Ishikawa (cell line): Measurements from ENCODE around the gene PP2D1.
A peak's percentile ranks its signal among the peaks of the same experiment; 100 is the strongest.

Source experiments
- CEBPB ChIP-seq: IDR thresholded peaks from 2 replicates; pipeline ENCODE4 v1.6.1; 2012
- CREB1 ChIP-seq: IDR thresholded peaks from 2 replicates; pipeline ENCODE4 v1.6.1; 2012; ENCODE audit warnings: low read depth
- EGR1 ChIP-seq: IDR thresholded peaks from 2 replicates; pipeline ENCODE4 v1.6.1; 2012
- EP300 ChIP-seq: IDR thresholded peaks from 2 replicates; pipeline ENCODE4 v1.6.1; 2012; ENCODE audit warnings: borderline replicate concordance
- FOXM1 ChIP-seq: IDR thresholded peaks from 2 replicates; pipeline ENCODE4 v1.6.1; 2012; ENCODE audit warnings: low read depth, borderline replicate concordance
- NFIC ChIP-seq: IDR thresholded peaks from 2 replicates; pipeline ENCODE4 v1.6.1; 2012
- RAD21 ChIP-seq: IDR thresholded peaks from 2 replicates; pipeline ENCODE4 v1.6.1; 2012; ENCODE audit warnings: low read depth
- TAF1 ChIP-seq: IDR thresholded peaks from 2 replicates; pipeline ENCODE4 v1.6.1; 2012; ENCODE audit warnings: low read depth, mild to moderate bottlenecking
- TCF12 ChIP-seq: IDR thresholded peaks from 2 replicates; pipeline ENCODE4 v1.6.1; 2012; ENCODE audit warnings: low read depth
- TEAD4 ChIP-seq: IDR thresholded peaks from 2 replicates; pipeline ENCODE4 v1.6.1; 2012
- YY1 ChIP-seq: IDR thresholded peaks from 2 replicates; pipeline ENCODE4 v1.6.1; 2012; ENCODE audit warnings: low read depth
- ZBTB7A ChIP-seq: IDR thresholded peaks from 2 replicates; pipeline ENCODE4 v1.6.1; 2012; ENCODE audit warnings: low read depth
- TF ChIP-seq, protein P1 (sequence below): IDR thresholded peaks from 2 replicates; pipeline ENCODE4 v1.6.1; 2012
- TF ChIP-seq, protein P2 (sequence below): IDR thresholded peaks from 2 replicates; pipeline ENCODE4 v1.6.1; 2012; ENCODE audit warnings: low read depth, mild to moderate bottlenecking
- TF ChIP-seq, protein P3 (sequence below): IDR thresholded peaks from 2 replicates; pipeline ENCODE4 v1.6.1; 2012

PP2D1 gene

DNA sequence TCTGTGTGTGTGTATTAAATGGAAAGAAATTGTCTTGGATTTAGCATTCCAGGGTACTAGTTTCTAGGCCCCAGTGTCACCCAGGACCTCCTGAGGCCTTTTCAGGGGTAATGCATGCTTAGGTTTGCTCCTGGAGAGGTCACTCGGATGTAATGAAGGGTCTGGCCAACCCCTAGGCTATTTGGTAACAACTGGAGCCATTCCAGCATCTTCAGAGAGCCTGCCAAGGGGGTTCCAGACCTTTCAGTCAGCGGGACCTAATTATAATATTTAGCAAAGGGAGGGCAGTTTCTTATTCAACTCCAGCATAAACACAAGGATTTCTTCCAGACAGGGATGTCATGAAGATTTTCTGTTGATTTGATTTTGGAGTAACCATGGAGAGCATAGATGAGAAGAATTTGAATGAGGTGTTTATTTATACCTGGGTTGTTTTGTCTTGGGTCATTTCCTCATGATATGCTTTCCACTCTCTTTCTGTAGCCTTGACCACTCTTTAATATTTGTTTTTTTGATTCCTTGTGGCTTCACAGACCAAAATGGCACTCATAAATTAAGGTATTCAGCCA lies 45.6 kb upstream of the PP2D1 start:
- TF ChIP-seq CREB1, result no peak

DNA sequence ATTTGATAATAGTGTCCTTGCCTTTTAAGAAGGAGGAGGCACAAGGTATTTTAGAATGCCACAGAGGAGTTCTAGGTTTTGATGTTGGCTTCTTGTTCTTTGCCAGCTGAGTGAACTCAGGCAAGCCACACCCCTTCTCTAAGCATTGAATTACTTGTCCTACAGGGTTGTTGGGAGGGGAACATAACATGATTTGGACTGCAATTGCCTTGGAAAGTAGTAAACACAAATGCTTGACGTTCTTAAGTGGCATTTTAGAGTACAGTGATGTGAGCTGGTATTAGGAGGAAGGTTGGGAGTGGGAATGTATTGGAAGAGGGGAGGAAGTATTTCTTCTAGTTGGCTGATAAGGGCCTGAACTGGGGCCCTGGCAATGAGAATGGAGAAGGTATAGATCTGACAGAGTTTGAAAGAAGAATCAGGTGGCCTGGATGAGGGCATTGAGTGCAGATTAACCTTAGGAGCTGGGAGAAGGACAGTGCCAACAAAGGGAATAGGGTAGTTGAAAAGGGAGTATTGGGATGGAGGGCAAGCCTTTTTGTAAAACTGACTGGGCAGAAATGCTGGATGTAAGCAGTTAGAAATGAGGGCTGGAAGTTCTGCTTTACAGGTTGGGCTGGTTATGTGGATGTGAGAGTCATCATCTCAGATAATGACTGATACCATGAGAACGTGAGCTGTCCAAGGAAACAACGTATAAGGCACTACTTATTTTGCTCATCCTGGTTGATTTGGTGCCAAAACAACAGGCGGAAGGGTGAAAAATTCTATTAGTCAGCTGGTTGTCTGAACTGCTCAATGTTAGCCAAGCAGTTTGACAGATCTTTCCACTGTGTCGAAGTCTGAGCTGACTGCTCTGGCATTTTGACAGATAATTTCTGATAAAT lies 44.9 kb upstream of the PP2D1 start:
- TF ChIP-seq TAF1 (no peak), TEAD4 (no peak), NFIC (0 out of 2 replicates have a peak, but pooled peaks have one; percentile 34), EP300 (no peak), FOXM1 (no peak)

DNA sequence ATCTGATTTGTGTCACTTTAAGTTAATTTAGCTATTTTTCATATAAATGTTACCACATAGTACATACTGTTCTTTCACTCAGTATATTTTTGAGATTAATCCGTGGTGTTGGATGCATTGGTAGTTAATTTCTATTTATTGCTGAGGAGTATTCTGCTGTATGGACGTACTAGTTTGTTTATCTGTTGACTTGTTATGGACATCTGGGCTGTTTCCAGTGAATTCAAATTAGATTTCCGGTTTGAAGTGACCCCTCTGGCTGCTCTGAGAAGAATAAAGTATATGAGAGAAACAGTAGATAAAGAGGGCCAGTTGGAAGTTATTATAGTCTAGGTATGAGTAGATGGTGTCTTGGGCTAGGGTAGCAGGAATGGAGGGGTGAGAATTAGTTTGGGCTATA lies 43.8 kb upstream of the PP2D1 start:
- TF ChIP-seq TAF1, result no peak
- TF ChIP-seq RAD21, result no peak
- TF ChIP-seq, protein P1, sequence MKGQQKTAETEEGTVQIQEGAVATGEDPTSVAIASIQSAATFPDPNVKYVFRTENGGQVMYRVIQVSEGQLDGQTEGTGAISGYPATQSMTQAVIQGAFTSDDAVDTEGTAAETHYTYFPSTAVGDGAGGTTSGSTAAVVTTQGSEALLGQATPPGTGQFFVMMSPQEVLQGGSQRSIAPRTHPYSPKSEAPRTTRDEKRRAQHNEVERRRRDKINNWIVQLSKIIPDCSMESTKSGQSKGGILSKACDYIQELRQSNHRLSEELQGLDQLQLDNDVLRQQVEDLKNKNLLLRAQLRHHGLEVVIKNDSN, result no peak
- no peak for TF ChIP-seq ZBTB7A
- TF ChIP-seq EP300, result no peak
- TF ChIP-seq TCF12, result no peak
- TF ChIP-seq, protein P2, sequence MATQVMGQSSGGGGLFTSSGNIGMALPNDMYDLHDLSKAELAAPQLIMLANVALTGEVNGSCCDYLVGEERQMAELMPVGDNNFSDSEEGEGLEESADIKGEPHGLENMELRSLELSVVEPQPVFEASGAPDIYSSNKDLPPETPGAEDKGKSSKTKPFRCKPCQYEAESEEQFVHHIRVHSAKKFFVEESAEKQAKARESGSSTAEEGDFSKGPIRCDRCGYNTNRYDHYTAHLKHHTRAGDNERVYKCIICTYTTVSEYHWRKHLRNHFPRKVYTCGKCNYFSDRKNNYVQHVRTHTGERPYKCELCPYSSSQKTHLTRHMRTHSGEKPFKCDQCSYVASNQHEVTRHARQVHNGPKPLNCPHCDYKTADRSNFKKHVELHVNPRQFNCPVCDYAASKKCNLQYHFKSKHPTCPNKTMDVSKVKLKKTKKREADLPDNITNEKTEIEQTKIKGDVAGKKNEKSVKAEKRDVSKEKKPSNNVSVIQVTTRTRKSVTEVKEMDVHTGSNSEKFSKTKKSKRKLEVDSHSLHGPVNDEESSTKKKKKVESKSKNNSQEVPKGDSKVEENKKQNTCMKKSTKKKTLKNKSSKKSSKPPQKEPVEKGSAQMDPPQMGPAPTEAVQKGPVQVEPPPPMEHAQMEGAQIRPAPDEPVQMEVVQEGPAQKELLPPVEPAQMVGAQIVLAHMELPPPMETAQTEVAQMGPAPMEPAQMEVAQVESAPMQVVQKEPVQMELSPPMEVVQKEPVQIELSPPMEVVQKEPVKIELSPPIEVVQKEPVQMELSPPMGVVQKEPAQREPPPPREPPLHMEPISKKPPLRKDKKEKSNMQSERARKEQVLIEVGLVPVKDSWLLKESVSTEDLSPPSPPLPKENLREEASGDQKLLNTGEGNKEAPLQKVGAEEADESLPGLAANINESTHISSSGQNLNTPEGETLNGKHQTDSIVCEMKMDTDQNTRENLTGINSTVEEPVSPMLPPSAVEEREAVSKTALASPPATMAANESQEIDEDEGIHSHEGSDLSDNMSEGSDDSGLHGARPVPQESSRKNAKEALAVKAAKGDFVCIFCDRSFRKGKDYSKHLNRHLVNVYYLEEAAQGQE, result no peak
- no peak for TF ChIP-seq NFIC
- no peak for TF ChIP-seq CEBPB
- TF ChIP-seq EGR1, result no peak
- TF ChIP-seq TEAD4, result no peak
- no peak for TF ChIP-seq CREB1
- TF ChIP-seq, protein P3, sequence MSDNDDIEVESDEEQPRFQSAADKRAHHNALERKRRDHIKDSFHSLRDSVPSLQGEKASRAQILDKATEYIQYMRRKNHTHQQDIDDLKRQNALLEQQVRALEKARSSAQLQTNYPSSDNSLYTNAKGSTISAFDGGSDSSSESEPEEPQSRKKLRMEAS, result no peak
- TF ChIP-seq FOXM1, result no peak
- TF ChIP-seq YY1, result no peak

DNA sequence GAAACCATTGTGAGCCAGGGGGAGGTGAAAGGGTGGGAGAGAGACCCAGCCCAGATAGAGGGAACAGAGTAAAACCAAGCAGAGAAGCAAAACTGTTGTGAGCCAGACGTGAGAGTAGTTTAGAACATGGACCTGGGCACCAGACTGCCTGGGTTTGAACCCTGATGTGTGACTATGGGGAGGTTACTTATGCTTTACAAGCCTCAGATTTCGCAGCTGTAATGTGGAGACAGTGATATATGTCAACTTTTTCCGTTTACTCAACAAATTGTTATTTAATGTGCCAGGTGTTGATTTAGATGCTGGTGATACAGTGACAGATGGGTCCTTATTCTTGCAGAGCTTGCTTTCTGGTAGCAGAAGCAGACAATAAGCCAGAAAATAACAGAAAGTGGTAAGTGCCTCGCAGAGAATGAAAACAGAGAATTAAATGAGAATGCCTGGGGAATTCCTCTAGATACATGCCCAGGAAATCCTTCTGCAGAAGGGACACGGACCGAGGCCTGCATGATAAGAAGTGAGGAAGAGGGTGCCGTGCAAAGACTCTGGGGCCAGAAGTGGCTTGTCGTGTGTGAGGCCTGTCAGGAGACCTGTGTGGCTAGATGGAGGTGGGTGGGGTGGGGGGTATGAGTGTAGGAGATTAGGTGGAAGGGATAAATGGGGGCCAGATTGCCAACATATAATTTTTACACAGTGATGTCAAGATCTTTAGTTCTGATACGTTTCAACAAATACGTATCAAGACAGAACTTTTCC lies 43.1 kb upstream of the PP2D1 start:
- TF ChIP-seq, protein P3, result no peak
- TF ChIP-seq, protein P2, result no peak
- no peak for TF ChIP-seq EGR1
- no peak for TF ChIP-seq CEBPB
- no peak for TF ChIP-seq TAF1
- no peak for TF ChIP-seq CREB1
- no peak for TF ChIP-seq EP300
- TF ChIP-seq ZBTB7A, result no peak
- TF ChIP-seq YY1, result no peak
- no peak for TF ChIP-seq TCF12
- TF ChIP-seq NFIC, result no peak
- no peak for TF ChIP-seq FOXM1
- TF ChIP-seq, protein P1, result no peak

DNA sequence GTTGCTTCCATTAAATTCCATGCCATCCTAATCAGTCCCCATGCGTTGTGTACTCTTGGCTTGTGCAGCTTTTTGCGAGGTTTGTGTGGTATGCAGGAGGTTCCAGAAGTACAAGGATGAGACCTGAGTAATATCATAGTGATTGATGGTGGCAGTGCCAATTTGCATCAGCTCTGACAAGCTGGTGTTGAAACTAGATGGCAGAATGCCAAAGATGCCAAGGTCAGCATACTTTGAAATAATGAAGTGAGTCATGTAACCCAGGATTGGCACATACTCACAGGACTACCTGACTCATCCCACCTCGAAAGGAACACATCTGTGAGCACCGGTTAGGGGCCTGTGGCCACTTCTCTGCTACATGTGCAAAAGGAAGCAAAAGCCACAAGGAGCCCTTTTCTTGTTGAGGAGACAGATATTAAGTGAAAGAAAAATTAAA lies 42.5 kb upstream of the PP2D1 start:
- peak; percentile 89 for TF ChIP-seq NFIC
- no peak for TF ChIP-seq EP300
- TF ChIP-seq CEBPB, result peak; percentile 80; the same call in 1 of the 2 replicates
- 0 out of 2 replicates have a peak, but pooled peaks have one; percentile 34 for TF ChIP-seq TCF12
- peak; percentile 69 for TF ChIP-seq TEAD4

DNA sequence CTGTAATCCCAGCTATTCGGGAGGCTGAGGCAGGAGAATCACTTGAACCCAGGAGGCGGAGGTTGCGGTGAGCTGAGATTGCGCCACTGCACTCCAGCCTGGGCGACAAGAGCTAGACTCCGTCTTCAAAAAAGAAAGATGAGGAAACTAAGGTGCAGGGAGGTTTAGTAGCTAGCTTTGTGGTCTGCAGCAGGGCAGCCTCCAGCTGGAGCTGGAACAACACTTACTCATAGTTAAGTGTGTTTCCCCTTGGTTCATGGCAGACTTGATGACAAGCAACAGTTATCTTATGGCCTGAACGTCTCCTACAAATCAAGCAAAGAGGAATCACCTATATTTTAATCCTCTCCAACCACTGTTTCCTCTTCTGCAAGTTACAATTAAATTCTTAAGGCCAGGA lies 40.8 kb upstream of the PP2D1 start:
- TF ChIP-seq EGR1 (no peak), FOXM1 (no peak)
- TF ChIP-seq, protein P1, result no peak
- TF ChIP-seq, protein P2, result no peak
